GM19324 (cell line): ENCODE data around the gene ERG.

Source experiments
- ATAC-seq: cut with Tn5 transposase; IDR thresholded peaks from one replicate; pipeline ENCODE4 v1.9.1; 2021; ENCODE audit warnings: mild to moderate bottlenecking, moderate library complexity; ENCODE audit not compliant: unreplicated experiment, low FRiP score

Gene ERG

DNA sequence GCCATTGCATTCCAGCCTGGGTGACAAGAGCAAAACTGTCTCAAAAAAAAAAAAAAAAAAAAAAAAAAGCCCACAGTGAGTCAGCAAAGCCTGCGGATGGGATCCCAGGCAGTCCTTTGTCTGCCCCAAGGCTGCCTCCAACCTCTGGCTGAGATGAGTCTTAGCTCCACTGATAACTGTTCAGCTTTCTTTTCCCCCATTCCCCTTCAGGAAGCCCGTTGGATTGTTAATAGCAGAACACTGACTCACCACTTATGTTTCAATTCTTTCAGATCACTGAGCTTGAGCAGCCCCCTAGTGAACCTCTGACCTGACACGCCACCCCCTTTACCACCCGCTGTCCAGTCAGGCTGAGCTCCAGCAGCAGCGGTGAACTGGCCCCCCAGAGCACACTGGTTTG, 57.5 kb downstream of the ERG start:
- no peak for ATAC-seq

DNA sequence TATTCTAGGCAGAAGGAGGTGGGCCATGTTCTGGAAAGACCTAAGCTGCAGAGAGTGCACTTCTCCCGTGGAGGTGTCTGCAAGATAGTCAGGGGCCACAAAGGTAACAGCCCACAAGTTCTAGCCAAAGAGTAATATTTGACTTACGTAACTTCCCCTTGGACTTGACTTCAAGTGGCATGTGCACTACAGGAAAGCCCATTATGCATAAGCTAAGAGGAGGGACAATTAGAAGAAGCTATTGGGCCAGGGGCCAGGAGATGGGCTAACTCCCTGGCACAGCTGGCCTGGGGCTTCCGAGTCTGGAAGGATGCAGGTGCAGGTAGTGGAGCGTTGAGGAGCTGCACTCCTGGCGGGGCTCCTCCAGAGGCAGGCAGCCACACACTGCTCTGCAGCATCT, 58.3 kb downstream of the ERG start:
- no peak for ATAC-seq

DNA sequence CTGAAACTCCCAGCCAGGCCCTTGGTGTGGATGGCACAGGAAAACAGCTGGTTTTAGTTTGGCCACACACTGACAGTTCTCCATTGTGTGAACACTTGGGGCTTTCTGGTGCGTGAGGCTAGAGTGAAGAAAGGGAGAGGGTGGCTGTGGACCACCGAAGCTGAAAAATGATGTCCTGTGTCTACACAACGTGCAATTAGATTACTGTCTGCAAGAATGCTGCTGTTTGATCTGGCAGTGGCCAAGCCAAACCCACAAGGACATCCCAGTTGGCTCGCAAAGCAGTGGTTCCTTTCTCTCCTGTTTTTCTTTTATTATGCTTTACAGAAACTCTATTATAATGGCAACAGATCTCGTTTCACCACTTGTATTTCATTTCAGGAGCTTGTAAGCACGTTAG, 58.9 kb downstream of the ERG start:
- no peak for ATAC-seq

DNA sequence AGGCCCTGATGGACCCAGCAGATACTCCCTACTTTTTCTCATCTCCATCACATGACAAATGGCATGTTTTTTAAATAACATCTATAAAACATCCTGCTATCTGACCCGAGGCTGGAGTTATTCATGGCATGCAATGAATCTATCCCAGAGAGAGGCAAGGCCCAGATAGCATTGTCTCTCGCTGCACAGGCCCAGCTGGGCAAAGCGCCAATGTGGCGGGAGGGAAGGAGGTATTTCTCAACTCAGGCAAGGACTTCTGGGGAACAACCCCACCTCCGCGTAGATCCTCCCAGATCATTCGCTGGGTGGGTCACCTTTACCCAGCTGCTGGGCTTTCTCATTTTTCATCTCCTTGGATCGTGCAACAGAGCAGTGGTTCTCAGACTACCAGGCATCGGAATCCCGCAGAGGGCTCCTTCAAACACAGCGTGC, 59.8 kb downstream of the ERG start:
- ATAC-seq: no peak

- no peak for ATAC-seq
Observed at GRCh38 chr21:38436341-38436740, 61.9 kb downstream of the ERG start.

DNA sequence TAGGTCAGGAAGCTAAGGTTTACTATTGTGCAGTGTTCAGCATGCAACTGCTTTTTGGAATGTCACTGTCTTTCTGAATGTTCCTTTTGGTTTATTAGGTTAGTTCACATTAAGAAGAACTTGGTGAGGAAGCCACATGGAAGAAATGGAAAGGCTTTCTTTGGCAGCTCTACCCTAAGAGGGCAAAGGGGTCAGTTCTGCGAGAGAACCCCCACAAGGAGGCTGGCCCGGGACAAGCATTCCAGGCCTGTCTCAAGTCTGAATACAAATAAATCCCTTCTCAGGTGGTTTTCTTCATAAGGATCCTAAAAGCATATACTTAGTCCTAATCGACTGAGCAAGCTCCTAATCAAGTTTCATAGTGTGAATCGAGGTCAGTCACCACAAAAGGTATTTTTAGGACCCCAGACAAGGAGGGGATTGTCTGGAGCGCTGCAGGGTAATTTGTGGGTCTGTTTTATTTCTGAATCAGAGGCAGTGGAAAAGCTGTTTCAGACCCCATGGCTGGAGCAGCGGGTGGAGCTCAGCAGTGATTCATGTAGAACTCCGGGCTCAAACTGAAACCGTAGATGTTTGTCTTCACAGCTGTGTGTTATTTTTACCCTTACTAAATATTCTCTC, 63.3 kb downstream of the ERG start:
- ATAC-seq: no peak

- ATAC-seq: no peak
Observed at GRCh38 chr21:38433471-38433870, 64.8 kb downstream of the ERG start.

- ATAC-seq: no peak
Observed at GRCh38 chr21:38430401-38430984, 67.8 kb downstream of the ERG start.

GRCh38 chr21:38429011-38429410, 69.3 kb downstream of the ERG start:
- no peak for ATAC-seq

DNA sequence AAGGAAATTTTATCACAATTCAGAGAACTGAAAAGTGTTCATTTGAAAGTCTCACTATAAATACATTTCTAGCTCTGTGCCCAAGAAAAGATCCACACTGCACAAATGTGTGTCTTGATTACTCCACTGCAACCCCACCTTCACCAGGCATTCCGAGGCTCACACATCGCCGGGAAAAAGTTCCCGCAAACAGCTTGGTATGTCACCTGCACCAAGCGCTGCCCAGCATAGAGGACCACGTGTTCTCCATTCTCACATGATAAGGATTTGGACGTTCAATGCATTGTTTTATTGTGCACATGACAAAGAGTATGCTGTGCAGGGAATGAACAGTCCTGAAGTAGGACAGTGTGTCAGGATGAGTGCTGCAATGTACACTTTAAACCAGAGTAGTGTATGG, 70.1 kb downstream of the ERG start:
- no peak for ATAC-seq

DNA sequence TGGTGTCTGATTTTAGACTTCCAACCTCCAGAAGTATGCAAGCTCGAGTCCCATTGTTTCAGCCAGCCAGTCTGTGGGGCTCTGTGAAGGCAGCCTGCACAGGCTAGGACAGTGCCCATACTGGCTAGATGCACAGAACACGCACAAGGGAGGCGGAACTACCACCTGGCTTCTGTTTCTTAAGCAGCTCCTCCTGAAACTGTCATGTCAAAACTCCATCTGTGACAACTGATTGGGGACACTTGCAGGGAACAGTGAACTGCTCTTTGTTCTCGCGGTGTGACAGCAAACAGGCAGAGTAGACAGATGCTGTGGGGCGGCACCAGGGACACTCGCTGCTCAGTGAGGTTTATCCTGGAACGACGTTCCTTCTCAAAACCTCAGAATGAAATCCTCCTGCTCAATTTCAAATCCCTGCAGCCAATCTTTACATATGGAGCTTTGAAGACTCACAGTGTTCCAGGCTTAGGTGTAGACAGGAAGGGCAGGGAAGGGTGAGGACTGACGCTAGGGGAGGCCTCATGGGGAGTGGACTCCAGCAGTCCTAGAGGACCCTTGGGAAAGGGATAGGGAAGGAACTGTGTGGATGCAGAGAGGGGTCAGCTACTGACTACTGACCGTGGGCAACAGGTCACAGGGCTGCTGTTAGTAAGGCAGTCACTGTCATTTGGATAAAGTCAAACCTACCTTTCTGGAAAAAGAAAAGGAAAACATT, 73.8 kb downstream of the ERG start:
- ATAC-seq: no peak

GRCh38 chr21:38422082-38422481, 76.2 kb downstream of the ERG start:
- no peak for ATAC-seq

GRCh38 chr21:38420140-38420539, 78.1 kb downstream of the ERG start:
- no peak for ATAC-seq

- no peak for ATAC-seq
Observed at GRCh38 chr21:38417726-38418125, 80.6 kb downstream of the ERG start.

DNA sequence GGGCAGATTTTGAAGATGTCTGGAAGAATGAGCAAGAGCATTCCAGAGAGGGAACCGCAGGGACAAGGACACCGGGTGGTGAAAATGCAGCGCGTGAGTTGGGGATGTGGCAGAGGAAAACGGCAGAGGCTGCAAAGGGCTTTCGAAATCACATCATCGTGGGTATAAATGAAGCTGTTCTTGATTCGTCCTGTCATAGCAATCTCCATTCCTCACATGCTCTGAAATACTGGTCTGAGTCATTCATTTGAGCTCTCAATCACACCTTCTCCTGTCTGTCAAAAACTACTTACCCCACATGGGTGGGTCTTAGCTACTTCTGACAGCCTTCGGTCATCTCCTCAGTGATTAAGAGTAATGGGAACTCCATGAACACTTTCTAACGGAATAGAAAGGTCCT, 81.5 kb downstream of the ERG start:
- ATAC-seq: no peak

GRCh38 chr21:38413958-38414548, 84.2 kb downstream of the ERG start:
- no peak for ATAC-seq

DNA sequence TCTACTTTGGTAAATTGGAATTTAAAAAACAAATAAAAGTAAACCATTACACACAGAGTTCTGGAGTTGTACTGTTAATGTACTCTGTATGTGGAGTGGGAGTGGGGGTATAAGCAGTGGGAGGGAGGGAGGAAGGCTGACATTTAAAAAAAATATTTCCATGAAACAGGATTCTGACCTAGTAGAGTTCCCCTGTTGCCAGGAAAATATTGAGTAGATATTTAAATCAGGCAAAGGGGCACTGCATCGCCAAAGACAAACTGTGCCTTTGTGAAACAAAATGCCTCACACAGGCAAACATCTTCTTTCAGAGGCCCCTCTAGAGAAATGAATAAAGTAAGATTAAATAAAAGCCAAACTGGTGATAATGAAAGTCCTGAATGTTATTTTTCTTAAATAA, 87.8 kb downstream of the ERG start:
- no peak for ATAC-seq

- ATAC-seq: no peak
Observed at GRCh38 chr21:38409907-38410306, 88.4 kb downstream of the ERG start.

GRCh38 chr21:38404177-38404576, 94.1 kb downstream of the ERG start:
- ATAC-seq: no peak

GRCh38 chr21:38402795-38403194, 95.5 kb downstream of the ERG start:
- ATAC-seq: no peak

DNA sequence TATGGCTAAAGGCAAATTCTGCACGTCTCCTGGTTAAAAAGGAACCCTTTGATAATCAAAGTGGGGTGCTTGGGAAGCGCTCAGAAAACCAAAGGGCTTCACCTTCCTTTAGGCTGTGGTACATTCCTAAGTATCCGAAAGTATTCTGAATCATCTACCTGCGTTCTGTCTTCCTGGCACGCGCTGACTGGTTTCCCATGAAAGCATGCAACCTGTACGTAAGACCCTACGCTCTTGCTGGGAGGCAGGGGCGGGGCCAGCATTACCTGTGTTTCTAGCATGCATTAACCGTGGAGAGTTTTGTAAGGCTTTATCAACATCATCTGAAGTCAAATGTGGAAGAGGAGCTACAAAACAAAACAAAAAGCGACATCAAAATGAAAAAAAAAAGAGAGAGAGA, 96.0 kb downstream of the ERG start:
- no peak for ATAC-seq
